Omental fat pad (tissue), 4 donors: ENCODE measurements around the gene DENR. TPM values are rescaled to one million over a fixed set of nuclear protein-coding genes. Genes with fewer than 3 reads are reported as not detected.

Experiments
- ATAC-seq: fragments of 150-250 bp; one replicate; pipeline ENCODE4 v1.9.1; 2016; ENCODE audit warnings: mild to moderate bottlenecking, moderate library complexity; ENCODE audit not compliant: low FRiP score
- DNase-seq: peaks from one replicate; pipeline ENCODE4 v3.0.0-alpha.2; 2019; ENCODE audit warnings: low spot score
- CTCF ChIP-seq, 3 donors: fragments of 450-650 bp; IDR thresholded peaks; one replicate each; pipeline ENCODE4 v1.5.1; 2016 to 2017; ENCODE audit warnings: antibody characterized with exemption in 3 of 3, mild to moderate bottlenecking in 3 of 3, moderate library complexity in 2 of 3
- total RNA-seq, 4 donors: library from RNA; depleted of rRNA; stranded (reverse); fragments of >200 nt; gene quantifications; one replicate each; pipeline ENCODE4 v1.1.0, GENCODE V29; 2016

Gene DENR
- total RNA-seq, 4 donors from 2014 or later = 18.2 to 26.5 (median 22.2) TPM

DNA sequence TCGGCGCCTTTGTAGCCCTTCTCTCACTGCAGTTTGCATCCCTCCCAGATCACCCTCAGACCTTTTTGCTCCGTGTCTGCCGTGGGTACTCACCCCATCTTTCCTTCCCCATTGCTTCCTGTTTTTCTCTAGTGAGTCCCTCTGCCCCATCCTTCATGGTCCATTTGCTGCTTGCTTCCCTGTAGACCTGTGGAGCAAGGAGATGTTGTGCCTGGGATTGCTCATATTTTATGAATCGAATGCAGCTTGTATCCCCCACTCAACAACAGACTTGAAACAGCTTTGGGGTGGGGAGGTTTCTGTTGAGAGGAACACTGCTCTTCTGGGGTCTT is 661 bp downstream of the DENR start:
- no peak for DNase-seq
- no peak for TF ChIP-seq CTCF (IDR thresholded peaks at IDR 0.05)
- ATAC-seq = no peak

DNA sequence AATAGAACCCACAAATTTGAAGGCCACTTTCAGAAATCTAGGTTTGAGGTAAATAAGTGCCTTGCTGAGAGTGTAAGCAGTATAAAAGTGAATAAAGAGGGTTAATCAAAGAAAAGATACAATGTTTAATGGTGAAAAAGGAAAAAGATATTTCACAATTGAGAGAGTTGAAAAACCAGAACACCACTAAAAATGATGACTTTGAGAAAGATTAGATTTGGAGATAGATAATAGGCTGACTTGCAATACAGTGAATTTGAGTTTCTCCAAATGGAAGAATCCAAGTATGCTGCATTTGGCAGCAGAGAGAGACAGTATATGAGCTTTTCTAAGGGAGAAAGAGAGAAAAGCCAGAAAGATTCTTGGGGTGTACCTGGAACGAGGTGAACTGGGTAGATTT is 2.2 kb downstream of the DENR start:
- TF ChIP-seq CTCF (IDR thresholded peaks at IDR 0.05) = no peak
- no peak for ATAC-seq

DNA sequence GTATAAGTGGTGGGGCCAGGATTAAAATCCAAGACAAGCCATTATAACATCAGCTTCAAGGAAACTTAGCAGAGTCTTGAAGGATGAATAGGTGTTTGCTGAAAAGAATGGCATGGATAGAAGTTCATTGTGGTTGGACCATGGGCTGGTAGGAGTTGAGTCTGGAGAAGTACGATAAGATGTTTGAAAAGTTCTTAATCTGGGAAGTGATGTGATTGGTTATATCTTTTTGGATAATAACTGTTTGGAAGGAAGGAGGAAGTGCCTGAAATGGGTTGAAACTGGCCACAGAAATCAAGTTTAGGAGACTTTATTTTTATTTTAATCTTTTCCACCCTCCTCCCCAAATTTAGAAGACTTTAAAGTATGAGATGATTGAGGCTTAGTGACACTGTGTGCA is 4.9 kb downstream of the DENR start:
- TF ChIP-seq CTCF (IDR thresholded peaks at IDR 0.05) = no peak
- DNase-seq (no peak), ATAC-seq (no peak)

More for the DNA sequence above, 2.2 kb downstream of the DENR start:
- DNase-seq = no peak

- no peak for DNase-seq
- no peak for TF ChIP-seq CTCF (IDR thresholded peaks at IDR 0.05)
- no peak for ATAC-seq
Observed at GRCh38 chr12:122785503-122785902, 32.9 kb downstream of the DENR start.

- ATAC-seq (no peak), DNase-seq (no peak)
- TF ChIP-seq CTCF (IDR thresholded peaks at IDR 0.05) = no peak
Observed at GRCh38 chr12:122788387-122788786, 35.8 kb downstream of the DENR start.

DNA sequence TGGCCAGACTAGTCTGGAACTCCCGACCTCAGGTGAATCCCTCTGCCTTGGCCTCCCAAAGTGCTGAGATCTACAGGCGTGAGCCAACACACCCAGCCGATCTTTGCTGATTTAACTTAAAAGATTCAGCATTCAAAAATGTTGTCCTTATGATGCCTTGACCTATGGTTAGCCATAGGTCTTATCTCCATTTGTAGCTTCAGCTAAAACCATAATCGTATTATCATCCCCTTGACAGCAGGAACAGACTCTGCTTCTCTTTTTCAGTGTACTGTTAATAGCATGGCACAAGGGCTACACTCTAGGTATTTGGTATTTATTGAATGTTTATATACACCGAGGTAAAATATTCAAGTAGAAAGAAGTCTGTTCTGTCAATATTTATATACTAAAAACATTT is 37.0 kb downstream of the DENR start:
- ATAC-seq (no peak), DNase-seq (no peak)
- no peak for TF ChIP-seq CTCF (IDR thresholded peaks at IDR 0.05)

GRCh38 chr12:122790393-122791075 is 37.9 kb downstream of the DENR start:
- DNase-seq = no peak
- no peak for ATAC-seq
- TF ChIP-seq CTCF (IDR thresholded peaks at IDR 0.05) = no peak
